Adrenal gland (tissue), 12 donors: ENCODE results near the gene STK31. TPM values are rescaled to one million over a fixed set of nuclear protein-coding genes. Genes with fewer than 3 reads are reported as not detected.

Experiments
- DNase-seq, 7 donors: peaks; one replicate each; pipeline ENCODE4 v3.0.0-alpha.2; 2019 to 2020
- H3K27ac ChIP-seq, 5 donors: fragments of 200-600 bp; sonication (generic) in 4 of 5; 1 replicate in 3 of 5; 2 replicates in 2 of 5; pipeline versions ENCODE4 v1.5.1 to v1.8.0; 2016 to 2020; ENCODE audit warnings: mild to moderate bottlenecking in 1 of 5
- H3K27me3 ChIP-seq: fragments of 200-600 bp; 2 replicates; pipeline ENCODE4 v1.8.0; 2021
- H3K36me3 ChIP-seq, 2 donors: fragments of 200-600 bp; replicated peaks in 1 of 2; 1 replicate in 1 of 2; 2 replicates in 1 of 2; pipeline versions ENCODE4 v1.5.1 to v1.8.0; 2018 to 2022
- H3K4me1 ChIP-seq, 2 donors: fragments of 200-600 bp; replicated peaks in 1 of 2; 1 replicate in 1 of 2; 2 replicates in 1 of 2; pipeline versions ENCODE4 v1.5.1 to v1.8.0; 2018 to 2021
- H3K4me3 ChIP-seq, 4 donors: fragments of 200-600 bp; sonication (generic) in 3 of 4; one replicate each; pipeline ENCODE4 v1.5.1; 2016 to 2018
- H3K9me3 ChIP-seq, 3 donors: fragments of 200-600 bp; sonication (generic) in 1 of 3; replicated peaks in 1 of 3; 1 replicate in 2 of 3; 2 replicates in 1 of 3; pipeline versions ENCODE4 v1.5.1 to v1.8.0; 2016 to 2021
- POLR2A ChIP-seq, 2 donors: fragments of 450-650 bp; IDR thresholded peaks; one replicate each; pipeline ENCODE4 v1.6.1; 2017; ENCODE audit warnings: antibody characterized with exemption in 2 of 2, mild to moderate bottlenecking in 2 of 2, moderate library complexity in 1 of 2
- WGBS, 4 donors: extraction: QIAGEN DNeasy Blood & Tissue Kit in 2 of 4; methylation state at CpG; one replicate each; pipeline versions ENCODE4 v1.1.5 to v1.1.7; 2013 to 2017; 5-methylcytosine and 5-hydroxymethylcytosine counted together
- intact Hi-C, 2 donors: fragments of 100-400 bp; cut with DNase I; formaldehyde crosslinking; loops; one replicate each; pipeline versions ENCODE4 v1.14.1 to v1.15.0; 2022 to 2023
- polyA plus RNA-seq, 3 donors: library from polyadenylated mRNA; stranded (reverse); fragments of 200-250 nt in 2 of 3; fragments of 350-450 nt in 1 of 3; fragmentation: Illumina TruSeq in 1 of 3; extraction: RNeasy Lipid Tissue Mini Kit (QIAGEN cat#74804) in 1 of 3; gene quantifications; one replicate each; pipeline ENCODE4 v1.2.3, GENCODE V29; 2013 to 2014
- total RNA-seq, 9 donors: library from RNA; depleted of rRNA in 4 of 9; stranded (reverse); fragments of >200 nt in 4 of 9; fragments of 120-200 nt in 1 of 9; fragmentation: NEBNext Ultra II Directional in 1 of 9; extraction: Animal tissue kit (Norgen Biotek cat#: 25700) in 1 of 9; gene quantifications; one replicate each; pipeline versions ENCODE4 v1.1.0 to v1.2.4, GENCODE V29; 2013 to 2023
- TF ChIP-seq, protein P1 (sequence below), 6 experiments: fragments of 450-650 bp in 4 of 6; fragments of 200-600 bp in 2 of 6; sonication (generic) in 1 of 6; IDR thresholded peaks; 1 replicate in 5 of 6; 2 replicates in 1 of 6; pipeline versions ENCODE4 v1.5.1 to v1.8.0; 2016 to 2021; ENCODE audit warnings: antibody characterized with exemption in 6 of 6, mild to moderate bottlenecking in 2 of 6, moderate library complexity in 1 of 6
- donor health status: healthy with polysubstance abuse.
- donor health status: Bipolar disorder and iron deficiency.
- donor health status: DM: yes; HTN: yes; CAD: no.
- donor health status: DM: no; HTN: no; CAD: no.
- donor health status: DM: no; HTN: no; CAD: no.
- donor health status: DM: yes; HTN: yes; CAD: no.

STK31 gene
- total and polyA plus RNA-seq, 12 donors = 0.22 to 0.78 (median 0.39) TPM; not detected in 4

DNA sequence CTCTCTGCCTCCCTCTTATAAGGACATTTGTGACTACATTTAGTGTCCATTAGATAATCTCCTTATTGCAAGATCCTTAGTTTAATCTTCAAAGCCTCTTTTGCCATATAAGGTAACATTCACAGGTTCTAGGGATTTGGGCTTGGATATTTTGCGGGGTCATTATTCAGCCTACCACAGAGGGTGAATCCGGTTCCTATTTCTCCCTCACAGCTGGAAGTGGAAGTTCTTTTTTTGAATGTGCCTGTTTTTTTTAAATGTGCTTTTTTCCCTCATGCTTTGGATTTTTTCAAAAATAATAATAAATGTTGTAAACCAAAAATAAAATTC lies 47.1 kb upstream of the STK31 start:
- Histone ChIP-seq H3K9me3 (no peaks in the 10 kb centered on the region), H3K27ac (no peak overlapping the region), H3K36me3 (no peaks in the 10 kb centered on the region), H3K4me1 (no peaks in the 10 kb centered on the region), H3K4me3 (no peak overlapping the region), H3K27me3 (no peaks in the 10 kb centered on the region)
- intact Hi-C loops = no loop called here
- WGBS, 4 donors = 87 to 92% (median 92%) methylated on average over 2 of the region's 2 CpGs
- DNase-seq = no peak
- TF ChIP-seq POLR2A (IDR thresholded peaks at IDR 0.05) = no peak
- TF ChIP-seq, protein P1, sequence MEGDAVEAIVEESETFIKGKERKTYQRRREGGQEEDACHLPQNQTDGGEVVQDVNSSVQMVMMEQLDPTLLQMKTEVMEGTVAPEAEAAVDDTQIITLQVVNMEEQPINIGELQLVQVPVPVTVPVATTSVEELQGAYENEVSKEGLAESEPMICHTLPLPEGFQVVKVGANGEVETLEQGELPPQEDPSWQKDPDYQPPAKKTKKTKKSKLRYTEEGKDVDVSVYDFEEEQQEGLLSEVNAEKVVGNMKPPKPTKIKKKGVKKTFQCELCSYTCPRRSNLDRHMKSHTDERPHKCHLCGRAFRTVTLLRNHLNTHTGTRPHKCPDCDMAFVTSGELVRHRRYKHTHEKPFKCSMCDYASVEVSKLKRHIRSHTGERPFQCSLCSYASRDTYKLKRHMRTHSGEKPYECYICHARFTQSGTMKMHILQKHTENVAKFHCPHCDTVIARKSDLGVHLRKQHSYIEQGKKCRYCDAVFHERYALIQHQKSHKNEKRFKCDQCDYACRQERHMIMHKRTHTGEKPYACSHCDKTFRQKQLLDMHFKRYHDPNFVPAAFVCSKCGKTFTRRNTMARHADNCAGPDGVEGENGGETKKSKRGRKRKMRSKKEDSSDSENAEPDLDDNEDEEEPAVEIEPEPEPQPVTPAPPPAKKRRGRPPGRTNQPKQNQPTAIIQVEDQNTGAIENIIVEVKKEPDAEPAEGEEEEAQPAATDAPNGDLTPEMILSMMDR (IDR thresholded peaks at IDR 0.05) = no peak

DNA sequence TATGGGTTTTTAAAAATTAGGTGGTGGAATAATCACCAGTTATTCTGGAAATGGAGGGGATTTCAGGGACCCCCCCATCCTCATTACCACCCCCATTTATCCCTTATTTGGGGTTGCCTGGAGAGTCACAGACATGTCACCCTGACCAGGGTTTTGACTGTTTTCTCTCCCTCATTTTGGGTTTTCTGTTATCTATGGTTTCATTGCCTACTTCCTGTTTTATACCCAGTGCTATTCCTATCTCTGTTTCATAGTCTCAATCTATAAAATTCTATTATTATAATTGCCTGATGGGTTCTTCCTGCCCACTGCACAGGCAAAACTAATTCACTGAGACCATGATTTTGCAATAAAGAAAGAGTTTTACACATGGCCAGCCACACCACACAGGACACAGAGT lies 45.9 kb upstream of the STK31 start:
- TF ChIP-seq POLR2A (IDR thresholded peaks at IDR 0.05) = no peak
- TF ChIP-seq, protein P1 (IDR thresholded peaks at IDR 0.05) = no peak
- no peaks in the 10 kb centered on the region for H3K27me3 ChIP-seq
- H3K36me3 ChIP-seq = no peaks in the 10 kb centered on the region
- no peaks in the 10 kb centered on the region for H3K9me3 ChIP-seq
- no peak for DNase-seq
- intact Hi-C loops = no loop called here
- no peak overlapping the region for H3K27ac ChIP-seq
- no peak overlapping the region for H3K4me3 ChIP-seq
- H3K4me1 ChIP-seq = no peaks in the 10 kb centered on the region

DNA sequence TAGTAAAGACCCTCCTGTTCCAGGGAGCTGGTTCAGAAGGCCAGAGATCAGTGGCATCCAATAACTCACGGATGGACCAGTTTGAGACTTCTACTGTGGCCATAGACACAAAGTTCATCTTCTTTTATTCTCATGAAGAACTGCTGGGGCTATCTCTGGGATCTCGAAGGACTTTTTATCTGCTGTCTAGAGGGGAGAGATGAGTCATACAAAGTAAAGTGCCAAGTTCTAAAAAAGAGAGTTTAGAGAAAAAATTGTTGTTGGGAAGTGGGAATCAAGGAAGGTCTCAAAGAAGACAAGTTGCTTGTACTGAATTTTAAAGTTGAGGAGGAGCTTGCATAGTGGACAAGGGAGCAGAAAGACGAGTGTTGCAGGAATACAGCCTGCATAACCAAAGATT lies 38.0 kb upstream of the STK31 start:
- intact Hi-C loops = no loop called here
- no peak overlapping the region for H3K27ac ChIP-seq
- H3K4me3 ChIP-seq = no peak overlapping the region
- TF ChIP-seq, protein P1 (IDR thresholded peaks at IDR 0.05) = no peak
- TF ChIP-seq POLR2A (IDR thresholded peaks at IDR 0.05) = no peak
- no peaks in the 10 kb centered on the region for H3K36me3 ChIP-seq
- no peaks in the 10 kb centered on the region for H3K9me3 ChIP-seq
- 49 to 56% (median 51%) methylated on average over 3 of the region's 3 CpGs for WGBS, 4 donors
- no peak for DNase-seq
- H3K27me3 ChIP-seq = no peaks in the 10 kb centered on the region
- no peaks in the 10 kb centered on the region for H3K4me1 ChIP-seq

DNA sequence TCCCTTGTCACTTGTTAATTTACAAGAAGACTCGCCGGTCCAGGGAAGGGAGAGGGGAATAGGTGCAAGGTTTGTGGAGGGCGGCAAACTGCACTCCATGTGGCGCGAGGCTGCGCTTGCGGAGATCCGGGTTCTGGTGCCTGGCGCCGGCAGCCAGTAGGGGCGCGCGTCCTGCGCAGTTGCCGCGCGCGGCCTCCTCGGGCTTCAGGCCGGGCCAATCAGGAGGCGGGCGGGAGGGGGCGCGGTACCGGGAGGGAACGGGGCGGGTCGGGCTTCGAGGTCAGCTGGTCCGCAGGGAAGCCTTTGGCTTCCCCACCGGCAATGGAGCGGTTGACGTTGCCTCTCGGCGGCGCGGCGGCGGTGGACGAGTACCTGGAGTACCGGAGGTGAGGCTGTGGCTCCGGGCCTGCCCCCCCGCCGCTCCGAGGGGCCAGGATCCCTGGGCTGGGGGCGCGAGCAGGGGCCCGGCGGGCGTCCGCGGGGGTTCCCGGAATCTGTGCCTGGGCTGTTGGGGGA lies 30.1 kb upstream of the STK31 start, which contains the start of gene FAM221A:
Gene FAM221A (plus strand): TSS at position 302 of the 516 bp plus-strand sequence. CDS start 20 bp downstream, at position 322.
- DNase-seq = peak; percentile 89 to 93 (median 91)
- Histone ChIP-seq H3K36me3 (no peaks in the 10 kb centered on the region), H3K27ac (peak within 1 kb of the TSS in 4 of 5 donors; percentile 46 to 83 (median 68)), H3K27me3 (no peaks in the 10 kb centered on the region), H3K4me3 (peak within 1 kb of the TSS; percentile 12 to 74 (median 60)), H3K9me3 (no peaks in the 10 kb centered on the region), H3K4me1 (peaks cover 4 to 10% of the 10 kb centered on the region in 2 donors)
- intact Hi-C loops = loop anchor here in 1 of 2 donors (5.0 kb wide), 1 partner anchor 83 kb away; the partner anchor contains the start of gene CCDC126
- WGBS, 4 donors = 0 to 1% (median 0%) methylated on average over 3 to 53 of the region's 53 CpGs
- TF ChIP-seq POLR2A (IDR thresholded peaks at IDR 0.05) = no peak
- TF ChIP-seq, protein P1 (IDR thresholded peaks at IDR 0.05) = peak; percentile 51 to 79 (median 70)
